ENCODE results near the gene EPOP. TPM values are rescaled to one million over a fixed set of nuclear protein-coding genes. Genes with fewer than 3 reads are reported as not detected.
"Not testable (repeated sequence)": the region's sequence is repeated elsewhere in the genome, so short reads cannot be mapped to it uniquely, and the experiment has no call there.

EPOP gene
- total RNA-seq, 1 donor from 2014 or later, result 8.0 TPM

- no peak overlapping the region for H2AFZ ChIP-seq (replicated peaks)
- H3K4me3 ChIP-seq, result no peak overlapping the region
- H3K36me3 ChIP-seq, result no peaks in the 10 kb centered on the region
- H3K27ac ChIP-seq, result no peak overlapping the region
- DNase-seq (ENCODE audit: low spot score), result no peak
- no peaks in the 10 kb centered on the region for H3F3A ChIP-seq (ENCODE audit: low read depth)
- Mint-ChIP-seq H3K4me1 (peaks cover 30% of the 10 kb centered on the region), H3K36me3 (no peaks in the 10 kb centered on the region), H3K27me3 (ENCODE audit: insufficient read depth, low read depth) (peaks cover 9% of the 10 kb centered on the region), H3K9me3 (no peaks in the 10 kb centered on the region), H3K27ac (peak overlapping the region; percentile 50), H3K4me3 (no peak overlapping the region)
- no peaks in the 10 kb centered on the region for H3K27me3 ChIP-seq
- H3K79me2 ChIP-seq (ENCODE audit: low read depth), result no peaks in the 10 kb centered on the region
- H3K4me2 ChIP-seq, result no peak overlapping the region
- H3K9ac ChIP-seq, result no peak overlapping the region
- H3K9me3 ChIP-seq (ENCODE audit: low read depth), result no peaks in the 10 kb centered on the region
- TF ChIP-seq CTCF (IDR thresholded peaks at IDR 0.05) (no peak), EZH2 (IDR thresholded peaks at IDR 0.05) (no peak), EZH2phosphoT487 (IDR thresholded peaks at IDR 0.05) (no peak)
- peaks cover 26% of the 10 kb centered on the region for H3K4me1 ChIP-seq
- H4K20me1 ChIP-seq (ENCODE audit: low read depth), result no peaks in the 10 kb centered on the region
Observed at GRCh38 chr17:38653230-38653629, 21.5 kb downstream of the EPOP start.

DNA sequence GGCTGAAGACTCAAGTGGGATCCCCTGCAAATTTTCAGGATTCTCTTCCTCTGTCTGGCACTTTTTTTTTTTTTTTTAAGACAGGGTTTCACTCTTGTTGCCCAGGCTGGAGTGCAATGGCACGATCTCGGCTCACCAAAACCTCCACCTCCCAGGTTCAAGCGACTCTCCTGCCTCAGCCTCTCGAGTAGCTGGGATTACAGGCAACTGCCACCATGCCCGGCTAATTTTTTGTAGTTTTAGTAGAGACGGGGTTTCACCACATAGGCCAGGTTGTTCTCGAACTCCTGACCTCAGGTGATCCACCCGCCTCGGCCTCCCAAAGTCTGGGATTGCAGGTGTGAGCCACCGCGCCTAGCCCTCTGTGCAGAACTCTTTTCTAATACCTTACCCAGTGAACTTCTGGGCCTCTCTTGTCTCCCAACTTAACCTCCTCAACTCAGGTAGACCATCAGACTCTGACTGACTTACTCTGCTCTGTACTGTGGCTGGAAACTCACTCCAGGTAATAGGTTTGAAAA lies 24.0 kb downstream of the EPOP start:
- DNase-seq (ENCODE audit: low spot score); H3K4me3 ChIP-seq; H3F3A ChIP-seq (ENCODE audit: low read depth); H3K27ac Mint-ChIP-seq; H3K4me2 ChIP-seq; H3K27me3 ChIP-seq; H2AFZ ChIP-seq (replicated peaks); H3K79me2 ChIP-seq (ENCODE audit: low read depth); H3K9ac ChIP-seq; H3K36me3 ChIP-seq; H3K36me3 Mint-ChIP-seq; H4K20me1 ChIP-seq (ENCODE audit: low read depth); H3K27ac ChIP-seq; H3K9me3 Mint-ChIP-seq; H3K4me3 Mint-ChIP-seq; H3K9me3 ChIP-seq (ENCODE audit: low read depth); H3K27me3 Mint-ChIP-seq (ENCODE audit: insufficient read depth, low read depth): not testable (repeated sequence)
- H3K4me1 Mint-ChIP-seq, result peaks cover 16% of the 10 kb centered on the region
- H3K4me1 ChIP-seq, result peaks cover 12% of the 10 kb centered on the region

GRCh38 chr17:38637951-38638350 lies 36.8 kb downstream of the EPOP start:
- Mint-ChIP-seq H3K9me3 (peaks cover under 1% of the 10 kb centered on the region), H3K4me3 (no peak overlapping the region), H3K27ac (no peak overlapping the region), H3K36me3 (no peaks in the 10 kb centered on the region), H3K27me3 (ENCODE audit: insufficient read depth, low read depth) (peaks cover 7% of the 10 kb centered on the region), H3K4me1 (peaks cover 7% of the 10 kb centered on the region)
- no peak for DNase-seq (ENCODE audit: low spot score)
- Histone ChIP-seq H3F3A (ENCODE audit: low read depth) (peaks cover 20% of the 10 kb centered on the region), H3K9ac (no peak overlapping the region), H3K27ac (no peak overlapping the region), H3K27me3 (no peaks in the 10 kb centered on the region), H2AFZ (replicated peaks) (no peak overlapping the region), H3K9me3 (ENCODE audit: low read depth) (no peaks in the 10 kb centered on the region), H3K4me2 (no peak overlapping the region), H3K36me3 (no peaks in the 10 kb centered on the region), H3K79me2 (ENCODE audit: low read depth) (no peaks in the 10 kb centered on the region), H4K20me1 (ENCODE audit: low read depth) (no peaks in the 10 kb centered on the region), H3K4me1 (peaks cover 6% of the 10 kb centered on the region), H3K4me3 (no peak overlapping the region)
- TF ChIP-seq EZH2 (IDR thresholded peaks at IDR 0.05) (no peak), EZH2phosphoT487 (IDR thresholded peaks at IDR 0.05) (no peak), CTCF (IDR thresholded peaks at IDR 0.05) (no peak)

GRCh38 chr17:38636054-38636453 lies 38.7 kb downstream of the EPOP start:
- Mint-ChIP-seq H3K27ac (no peak overlapping the region), H3K27me3 (ENCODE audit: insufficient read depth, low read depth) (peaks cover 9% of the 10 kb centered on the region), H3K4me1 (peaks cover 7% of the 10 kb centered on the region), H3K36me3 (no peaks in the 10 kb centered on the region), H3K9me3 (peaks cover 3% of the 10 kb centered on the region), H3K4me3 (no peak overlapping the region)
- Histone ChIP-seq H3K36me3 (no peaks in the 10 kb centered on the region), H3K4me1 (peaks cover 6% of the 10 kb centered on the region), H3K27me3 (no peaks in the 10 kb centered on the region), H2AFZ (replicated peaks) (peak overlapping the region; percentile 36), H3K4me3 (no peak overlapping the region), H3K4me2 (peak overlapping the region; percentile 3), H3K9me3 (ENCODE audit: low read depth) (no peaks in the 10 kb centered on the region), H3K9ac (no peak overlapping the region), H4K20me1 (ENCODE audit: low read depth) (no peaks in the 10 kb centered on the region), H3F3A (ENCODE audit: low read depth) (peaks cover 20% of the 10 kb centered on the region), H3K79me2 (ENCODE audit: low read depth) (no peaks in the 10 kb centered on the region), H3K27ac (no peak overlapping the region)
- TF ChIP-seq EZH2 (IDR thresholded peaks at IDR 0.05) (no peak), CTCF (IDR thresholded peaks at IDR 0.05) (no peak), EZH2phosphoT487 (IDR thresholded peaks at IDR 0.05) (no peak)
- DNase-seq (ENCODE audit: low spot score), result peak; percentile 68

Data from neural progenitor cell (in vitro differentiated cells).